Measurements from ENCODE around the gene KCNQ1. TPM values are rescaled to one million over a fixed set of nuclear protein-coding genes. Genes with fewer than 3 reads are reported as not detected.

The KCNQ1 gene
- total and polyA plus RNA-seq, 2 experiments from 2014 or later: 0.45 to 0.87 TPM

DNA sequence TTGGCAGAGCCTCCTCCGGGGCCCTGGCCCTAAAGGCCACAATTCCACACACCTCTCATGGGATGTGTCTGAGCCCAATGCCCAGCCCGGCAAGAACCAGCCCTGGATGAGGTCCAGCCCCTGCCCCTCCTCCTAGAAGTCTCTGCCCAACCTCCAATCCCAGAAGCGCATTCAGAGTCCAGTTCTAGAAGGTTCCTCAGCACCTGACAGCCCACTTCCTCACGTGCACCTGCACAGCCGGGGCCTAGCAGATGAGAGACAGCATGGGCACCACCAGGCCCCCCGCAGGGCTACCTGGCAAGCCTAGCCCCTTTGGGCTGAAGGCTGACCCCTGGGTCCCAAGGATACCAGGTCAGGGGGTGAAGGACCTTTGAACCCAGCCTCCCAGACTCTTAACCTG is 452.2 kb downstream of the KCNQ1 start (continued):
- TF ChIP-seq, protein P1, sequence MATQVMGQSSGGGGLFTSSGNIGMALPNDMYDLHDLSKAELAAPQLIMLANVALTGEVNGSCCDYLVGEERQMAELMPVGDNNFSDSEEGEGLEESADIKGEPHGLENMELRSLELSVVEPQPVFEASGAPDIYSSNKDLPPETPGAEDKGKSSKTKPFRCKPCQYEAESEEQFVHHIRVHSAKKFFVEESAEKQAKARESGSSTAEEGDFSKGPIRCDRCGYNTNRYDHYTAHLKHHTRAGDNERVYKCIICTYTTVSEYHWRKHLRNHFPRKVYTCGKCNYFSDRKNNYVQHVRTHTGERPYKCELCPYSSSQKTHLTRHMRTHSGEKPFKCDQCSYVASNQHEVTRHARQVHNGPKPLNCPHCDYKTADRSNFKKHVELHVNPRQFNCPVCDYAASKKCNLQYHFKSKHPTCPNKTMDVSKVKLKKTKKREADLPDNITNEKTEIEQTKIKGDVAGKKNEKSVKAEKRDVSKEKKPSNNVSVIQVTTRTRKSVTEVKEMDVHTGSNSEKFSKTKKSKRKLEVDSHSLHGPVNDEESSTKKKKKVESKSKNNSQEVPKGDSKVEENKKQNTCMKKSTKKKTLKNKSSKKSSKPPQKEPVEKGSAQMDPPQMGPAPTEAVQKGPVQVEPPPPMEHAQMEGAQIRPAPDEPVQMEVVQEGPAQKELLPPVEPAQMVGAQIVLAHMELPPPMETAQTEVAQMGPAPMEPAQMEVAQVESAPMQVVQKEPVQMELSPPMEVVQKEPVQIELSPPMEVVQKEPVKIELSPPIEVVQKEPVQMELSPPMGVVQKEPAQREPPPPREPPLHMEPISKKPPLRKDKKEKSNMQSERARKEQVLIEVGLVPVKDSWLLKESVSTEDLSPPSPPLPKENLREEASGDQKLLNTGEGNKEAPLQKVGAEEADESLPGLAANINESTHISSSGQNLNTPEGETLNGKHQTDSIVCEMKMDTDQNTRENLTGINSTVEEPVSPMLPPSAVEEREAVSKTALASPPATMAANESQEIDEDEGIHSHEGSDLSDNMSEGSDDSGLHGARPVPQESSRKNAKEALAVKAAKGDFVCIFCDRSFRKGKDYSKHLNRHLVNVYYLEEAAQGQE (IDR thresholded peaks at IDR 0.05; ENCODE audit: unreplicated experiment): no peak
- TF ChIP-seq ZNF114 (CRISPR knock-in tag; IDR thresholded peaks at IDR 0.05) (no peak), POLR2AphosphoS5 (IDR thresholded peaks at IDR 0.05; ENCODE audit: low read depth) (no peak)

DNA sequence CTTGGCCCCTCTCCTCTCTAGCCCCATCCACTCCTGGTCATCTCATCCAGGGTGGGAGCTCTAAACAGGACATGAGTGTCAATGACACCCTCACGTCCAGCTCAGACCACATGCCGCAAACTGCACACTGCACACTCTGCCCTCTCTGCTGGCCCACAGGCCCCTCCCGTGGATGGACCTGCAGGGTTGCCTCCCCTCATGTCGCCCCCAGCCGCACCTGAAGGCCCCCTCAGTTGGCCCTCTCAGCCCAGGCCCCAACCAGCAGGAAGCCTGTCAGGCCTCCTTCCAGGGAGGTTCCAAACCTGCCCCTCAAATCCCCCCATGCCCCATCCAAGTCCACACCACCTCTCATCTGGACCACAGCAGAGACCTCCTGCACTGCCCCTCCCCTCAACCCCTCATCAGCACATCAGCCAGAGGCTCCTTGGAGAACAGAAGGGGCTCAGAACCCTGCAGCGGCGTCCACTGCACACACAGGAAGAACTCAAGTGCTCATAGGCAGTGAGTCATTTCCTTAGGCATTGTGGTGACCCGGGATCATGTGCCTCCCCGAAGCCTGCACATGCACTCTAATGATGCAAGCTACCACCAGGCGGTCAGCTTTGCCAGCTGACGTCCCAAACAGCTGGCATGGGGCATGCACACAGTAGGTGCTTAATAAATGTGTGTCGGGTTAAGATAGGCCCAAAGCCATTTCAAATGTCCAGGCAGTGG is 453.7 kb downstream of the KCNQ1 start:
- Histone ChIP-seq H3K4me1 (ENCODE audit: insufficient read depth) (peaks cover 5% of the 10 kb centered on the region; the same call in 1 of the 2 replicates), H3K9me2 (ENCODE audit: insufficient read depth) (no peaks in the 10 kb centered on the region), H3F3A (replicated peaks; ENCODE audit: low read depth) (no peaks in the 10 kb centered on the region), H3K4me2 (no peak overlapping the region), H2AFZ (no peak overlapping the region), H3K27me3 (ENCODE audit: insufficient read depth) (peaks cover 4% of the 10 kb centered on the region; the same call in 1 of the 2 replicates), H3K27ac (ENCODE audit: low read depth) (no peak overlapping the region), H3K36me3 (ENCODE audit: insufficient read depth) (no peaks in the 10 kb centered on the region), H3K4me3 (no peak overlapping the region), H4K20me1 (replicated peaks; ENCODE audit: insufficient read depth) (no peaks in the 10 kb centered on the region; the same call in 1 of the 2 replicates), H3K79me2 (replicated peaks; ENCODE audit: insufficient read depth) (no peaks in the 10 kb centered on the region)
- Mint-ChIP-seq H3K9me3 (peaks cover 25% of the 10 kb centered on the region), H3K4me3 (no peak overlapping the region), H3K4me1 (peaks cover 15% of the 10 kb centered on the region), H3K27me3 (ENCODE audit: insufficient read depth, low read depth, poor library complexity) (peaks cover 59% of the 10 kb centered on the region), H3K27ac (no peak overlapping the region; the same call in 1 of the 2 replicates), H3K36me3 (ENCODE audit: low read depth) (peaks cover 12% of the 10 kb centered on the region)
- no peak for ATAC-seq
- DNase-seq (ENCODE audit: low spot score): no peak
- TF ChIP-seq, protein P2, sequence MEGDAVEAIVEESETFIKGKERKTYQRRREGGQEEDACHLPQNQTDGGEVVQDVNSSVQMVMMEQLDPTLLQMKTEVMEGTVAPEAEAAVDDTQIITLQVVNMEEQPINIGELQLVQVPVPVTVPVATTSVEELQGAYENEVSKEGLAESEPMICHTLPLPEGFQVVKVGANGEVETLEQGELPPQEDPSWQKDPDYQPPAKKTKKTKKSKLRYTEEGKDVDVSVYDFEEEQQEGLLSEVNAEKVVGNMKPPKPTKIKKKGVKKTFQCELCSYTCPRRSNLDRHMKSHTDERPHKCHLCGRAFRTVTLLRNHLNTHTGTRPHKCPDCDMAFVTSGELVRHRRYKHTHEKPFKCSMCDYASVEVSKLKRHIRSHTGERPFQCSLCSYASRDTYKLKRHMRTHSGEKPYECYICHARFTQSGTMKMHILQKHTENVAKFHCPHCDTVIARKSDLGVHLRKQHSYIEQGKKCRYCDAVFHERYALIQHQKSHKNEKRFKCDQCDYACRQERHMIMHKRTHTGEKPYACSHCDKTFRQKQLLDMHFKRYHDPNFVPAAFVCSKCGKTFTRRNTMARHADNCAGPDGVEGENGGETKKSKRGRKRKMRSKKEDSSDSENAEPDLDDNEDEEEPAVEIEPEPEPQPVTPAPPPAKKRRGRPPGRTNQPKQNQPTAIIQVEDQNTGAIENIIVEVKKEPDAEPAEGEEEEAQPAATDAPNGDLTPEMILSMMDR (conservative IDR thresholded peaks at IDR 0.05; ENCODE audit: low read depth in 2 of 2): no peak
- TF ChIP-seq, protein P3, sequence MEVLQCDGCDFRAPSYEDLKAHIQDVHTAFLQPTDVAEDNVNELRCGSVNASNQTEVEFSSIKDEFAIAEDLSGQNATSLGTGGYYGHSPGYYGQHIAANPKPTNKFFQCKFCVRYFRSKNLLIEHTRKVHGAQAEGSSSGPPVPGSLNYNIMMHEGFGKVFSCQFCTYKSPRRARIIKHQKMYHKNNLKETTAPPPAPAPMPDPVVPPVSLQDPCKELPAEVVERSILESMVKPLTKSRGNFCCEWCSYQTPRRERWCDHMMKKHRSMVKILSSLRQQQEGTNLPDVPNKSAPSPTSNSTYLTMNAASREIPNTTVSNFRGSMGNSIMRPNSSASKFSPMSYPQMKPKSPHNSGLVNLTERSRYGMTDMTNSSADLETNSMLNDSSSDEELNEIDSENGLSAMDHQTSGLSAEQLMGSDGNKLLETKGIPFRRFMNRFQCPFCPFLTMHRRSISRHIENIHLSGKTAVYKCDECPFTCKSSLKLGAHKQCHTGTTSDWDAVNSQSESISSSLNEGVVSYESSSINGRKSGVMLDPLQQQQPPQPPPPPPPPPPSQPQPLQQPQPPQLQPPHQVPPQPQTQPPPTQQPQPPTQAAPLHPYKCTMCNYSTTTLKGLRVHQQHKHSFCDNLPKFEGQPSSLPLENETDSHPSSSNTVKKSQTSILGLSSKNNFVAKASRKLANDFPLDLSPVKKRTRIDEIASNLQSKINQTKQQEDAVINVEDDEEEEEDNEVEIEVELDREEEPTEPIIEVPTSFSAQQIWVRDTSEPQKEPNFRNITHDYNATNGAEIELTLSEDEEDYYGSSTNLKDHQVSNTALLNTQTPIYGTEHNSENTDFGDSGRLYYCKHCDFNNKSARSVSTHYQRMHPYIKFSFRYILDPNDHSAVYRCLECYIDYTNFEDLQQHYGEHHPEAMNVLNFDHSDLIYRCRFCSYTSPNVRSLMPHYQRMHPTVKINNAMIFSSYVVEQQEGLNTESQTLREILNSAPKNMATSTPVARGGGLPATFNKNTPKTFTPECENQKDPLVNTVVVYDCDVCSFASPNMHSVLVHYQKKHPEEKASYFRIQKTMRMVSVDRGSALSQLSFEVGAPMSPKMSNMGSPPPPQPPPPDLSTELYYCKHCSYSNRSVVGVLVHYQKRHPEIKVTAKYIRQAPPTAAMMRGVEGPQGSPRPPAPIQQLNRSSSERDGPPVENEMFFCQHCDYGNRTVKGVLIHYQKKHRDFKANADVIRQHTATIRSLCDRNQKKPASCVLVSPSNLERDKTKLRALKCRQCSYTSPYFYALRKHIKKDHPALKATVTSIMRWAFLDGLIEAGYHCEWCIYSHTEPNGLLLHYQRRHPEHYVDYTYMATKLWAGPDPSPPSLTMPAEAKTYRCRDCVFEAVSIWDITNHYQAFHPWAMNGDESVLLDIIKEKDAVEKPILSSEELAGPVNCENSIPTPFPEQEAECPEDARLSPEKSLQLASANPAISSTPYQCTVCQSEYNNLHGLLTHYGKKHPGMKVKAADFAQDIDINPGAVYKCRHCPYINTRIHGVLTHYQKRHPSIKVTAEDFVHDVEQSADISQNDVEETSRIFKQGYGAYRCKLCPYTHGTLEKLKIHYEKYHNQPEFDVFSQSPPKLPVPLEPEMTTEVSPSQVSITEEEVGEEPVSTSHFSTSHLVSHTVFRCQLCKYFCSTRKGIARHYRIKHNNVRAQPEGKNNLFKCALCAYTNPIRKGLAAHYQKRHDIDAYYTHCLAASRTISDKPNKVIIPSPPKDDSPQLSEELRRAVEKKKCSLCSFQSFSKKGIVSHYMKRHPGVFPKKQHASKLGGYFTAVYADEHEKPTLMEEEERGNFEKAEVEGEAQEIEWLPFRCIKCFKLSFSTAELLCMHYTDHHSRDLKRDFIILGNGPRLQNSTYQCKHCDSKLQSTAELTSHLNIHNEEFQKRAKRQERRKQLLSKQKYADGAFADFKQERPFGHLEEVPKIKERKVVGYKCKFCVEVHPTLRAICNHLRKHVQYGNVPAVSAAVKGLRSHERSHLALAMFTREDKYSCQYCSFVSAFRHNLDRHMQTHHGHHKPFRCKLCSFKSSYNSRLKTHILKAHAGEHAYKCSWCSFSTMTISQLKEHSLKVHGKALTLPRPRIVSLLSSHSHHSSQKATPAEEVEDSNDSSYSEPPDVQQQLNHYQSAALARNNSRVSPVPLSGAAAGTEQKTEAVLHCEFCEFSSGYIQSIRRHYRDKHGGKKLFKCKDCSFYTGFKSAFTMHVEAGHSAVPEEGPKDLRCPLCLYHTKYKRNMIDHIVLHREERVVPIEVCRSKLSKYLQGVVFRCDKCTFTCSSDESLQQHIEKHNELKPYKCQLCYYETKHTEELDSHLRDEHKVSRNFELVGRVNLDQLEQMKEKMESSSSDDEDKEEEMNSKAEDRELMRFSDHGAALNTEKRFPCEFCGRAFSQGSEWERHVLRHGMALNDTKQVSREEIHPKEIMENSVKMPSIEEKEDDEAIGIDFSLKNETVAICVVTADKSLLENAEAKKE (CRISPR knock-in tag; IDR thresholded peaks at IDR 0.05): no peak
- TF ChIP-seq, protein P1 (IDR thresholded peaks at IDR 0.05; ENCODE audit: unreplicated experiment): no peak
- no peak for TF ChIP-seq JUNB (IDR thresholded peaks at IDR 0.05; ENCODE audit: unreplicated experiment)
- no peak for TF ChIP-seq STAT1 (IDR thresholded peaks at IDR 0.05; ENCODE audit: unreplicated experiment)

Measured in GM23338 (cell line).